Progenitor cell of endocrine pancreas (in vitro differentiated cells): ENCODE measurements around the gene SND1. TPM values are rescaled to one million over a fixed set of nuclear protein-coding genes. Genes with fewer than 3 reads are reported as not detected.

Experiments used
- DNase-seq: peaks from one replicate; pipeline ENCODE4 v3.0.0; 2021; ENCODE audit warnings: low spot score; ENCODE audit not compliant: unreplicated experiment
- H3K27ac Mint-ChIP-seq: 2 replicates; pipeline ENCODE4 v1.8.0; 2021; ENCODE audit warnings: mild to moderate bottlenecking, moderate library complexity, mixed read lengths
- H3K27me3 Mint-ChIP-seq: 2 replicates; pipeline ENCODE4 v1.8.0; 2021; ENCODE audit warnings: mixed read lengths
- H3K36me3 Mint-ChIP-seq: 2 replicates; pipeline ENCODE4 v1.8.0; 2022; ENCODE audit warnings: mixed read lengths; ENCODE audit not compliant: insufficient read depth
- H3K4me1 Mint-ChIP-seq: 2 replicates; pipeline ENCODE4 v1.8.0; 2021; ENCODE audit warnings: low read depth, mixed read lengths
- H3K4me3 Mint-ChIP-seq: 2 replicates; pipeline ENCODE4 v1.8.0; 2021; ENCODE audit warnings: low read depth, mild to moderate bottlenecking, moderate library complexity, mixed read lengths
- H3K9me3 Mint-ChIP-seq: 2 replicates; pipeline ENCODE4 v1.8.0; 2021; ENCODE audit warnings: low read depth, mixed read lengths
- total RNA-seq: library from RNA; stranded (reverse); gene quantifications from 2 replicates; pipeline ENCODE4 v1.2.1, GENCODE V29; 2021
- TF ChIP-seq, protein P1 (sequence below): fragments of 200-600 bp; sonication (generic); IDR thresholded peaks from one replicate; pipeline ENCODE4 v1.5.0; 2021; ENCODE audit warnings: antibody characterized with exemption, mild to moderate bottlenecking; ENCODE audit not compliant: unreplicated experiment

The SND1 gene
- total RNA-seq, 1 donor from 2014 or later = 213 TPM

DNA sequence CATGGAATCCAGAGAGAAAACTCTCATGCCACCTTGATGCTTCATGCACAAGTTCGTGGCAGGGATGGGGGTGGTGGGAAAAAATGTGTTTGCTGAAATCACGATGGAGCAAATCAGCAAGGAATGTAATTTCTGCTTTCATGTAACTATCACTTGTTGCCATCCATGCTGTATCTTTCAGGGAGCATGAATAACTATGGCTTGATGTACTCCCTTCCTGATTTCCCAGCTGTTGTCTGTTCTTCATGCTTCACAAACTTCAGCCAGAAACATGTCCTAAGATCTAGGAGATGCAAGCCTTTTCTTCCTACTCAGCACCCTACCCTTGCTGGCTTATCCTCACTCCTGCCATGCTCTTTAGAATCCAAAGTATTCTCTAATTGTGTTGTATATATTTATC, 315.3 kb downstream of the SND1 start:
- Mint-ChIP-seq H3K4me1 (peaks cover 6% of the 10 kb centered on the region), H3K36me3 (peaks cover 8% of the 10 kb centered on the region), H3K27ac (no peak overlapping the region), H3K9me3 (no peaks in the 10 kb centered on the region), H3K4me3 (no peak overlapping the region), H3K27me3 (no peaks in the 10 kb centered on the region)
- TF ChIP-seq, protein P1, sequence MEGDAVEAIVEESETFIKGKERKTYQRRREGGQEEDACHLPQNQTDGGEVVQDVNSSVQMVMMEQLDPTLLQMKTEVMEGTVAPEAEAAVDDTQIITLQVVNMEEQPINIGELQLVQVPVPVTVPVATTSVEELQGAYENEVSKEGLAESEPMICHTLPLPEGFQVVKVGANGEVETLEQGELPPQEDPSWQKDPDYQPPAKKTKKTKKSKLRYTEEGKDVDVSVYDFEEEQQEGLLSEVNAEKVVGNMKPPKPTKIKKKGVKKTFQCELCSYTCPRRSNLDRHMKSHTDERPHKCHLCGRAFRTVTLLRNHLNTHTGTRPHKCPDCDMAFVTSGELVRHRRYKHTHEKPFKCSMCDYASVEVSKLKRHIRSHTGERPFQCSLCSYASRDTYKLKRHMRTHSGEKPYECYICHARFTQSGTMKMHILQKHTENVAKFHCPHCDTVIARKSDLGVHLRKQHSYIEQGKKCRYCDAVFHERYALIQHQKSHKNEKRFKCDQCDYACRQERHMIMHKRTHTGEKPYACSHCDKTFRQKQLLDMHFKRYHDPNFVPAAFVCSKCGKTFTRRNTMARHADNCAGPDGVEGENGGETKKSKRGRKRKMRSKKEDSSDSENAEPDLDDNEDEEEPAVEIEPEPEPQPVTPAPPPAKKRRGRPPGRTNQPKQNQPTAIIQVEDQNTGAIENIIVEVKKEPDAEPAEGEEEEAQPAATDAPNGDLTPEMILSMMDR = no peak
- DNase-seq = no peak

DNA sequence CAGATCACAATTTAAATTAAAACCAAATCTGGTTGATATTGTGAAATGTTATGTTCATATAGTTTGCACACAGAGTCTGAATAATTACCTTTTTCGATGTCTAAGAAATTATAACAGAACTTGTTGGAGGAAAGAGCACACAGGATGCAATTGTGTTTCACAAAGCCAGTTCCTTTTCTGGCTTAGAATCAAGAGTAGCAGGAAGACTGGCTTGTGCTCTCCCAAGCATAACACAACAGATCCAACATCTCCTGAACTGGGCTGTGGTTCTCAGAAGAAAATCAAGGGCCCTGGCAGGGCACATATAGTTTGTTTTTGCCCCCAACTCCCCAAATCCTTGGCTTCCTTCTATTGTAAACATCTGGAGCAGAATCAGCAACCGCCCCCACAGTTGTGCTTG, 316.6 kb downstream of the SND1 start:
- Mint-ChIP-seq H3K27me3 (no peaks in the 10 kb centered on the region), H3K9me3 (no peaks in the 10 kb centered on the region), H3K36me3 (peaks cover 6% of the 10 kb centered on the region), H3K4me3 (no peak overlapping the region), H3K4me1 (no peaks in the 10 kb centered on the region), H3K27ac (no peak overlapping the region)
- no peak for DNase-seq
- TF ChIP-seq, protein P1 = no peak

DNA sequence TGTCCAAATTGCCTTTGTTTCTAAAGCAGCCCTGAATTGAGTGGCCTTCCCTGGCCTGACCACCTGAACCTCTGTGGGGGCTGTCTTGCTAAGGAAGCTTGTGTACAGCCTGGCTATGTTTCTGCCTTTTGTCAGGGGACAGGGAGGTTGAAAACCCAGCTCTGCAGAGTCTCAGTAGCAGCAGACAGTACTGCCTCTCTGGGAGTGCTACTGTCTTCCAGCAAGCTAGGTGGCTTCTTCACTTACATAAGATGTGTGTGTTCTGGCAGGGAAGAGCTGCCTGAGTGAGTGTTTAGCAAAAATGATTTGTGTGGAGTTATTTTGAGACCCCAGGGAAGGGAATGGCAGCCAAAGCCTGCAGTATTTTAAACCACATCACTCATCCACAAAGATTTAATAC, 321.8 kb downstream of the SND1 start:
- peaks cover 20% of the 10 kb centered on the region for H3K36me3 Mint-ChIP-seq
- TF ChIP-seq, protein P1 = no peak
- peaks cover 2% of the 10 kb centered on the region for H3K4me1 Mint-ChIP-seq
- H3K9me3 Mint-ChIP-seq = peaks cover 14% of the 10 kb centered on the region
- DNase-seq = no peak
- no peak overlapping the region for H3K4me3 Mint-ChIP-seq
- H3K27me3 Mint-ChIP-seq = no peaks in the 10 kb centered on the region
- H3K27ac Mint-ChIP-seq = no peak overlapping the region

DNA sequence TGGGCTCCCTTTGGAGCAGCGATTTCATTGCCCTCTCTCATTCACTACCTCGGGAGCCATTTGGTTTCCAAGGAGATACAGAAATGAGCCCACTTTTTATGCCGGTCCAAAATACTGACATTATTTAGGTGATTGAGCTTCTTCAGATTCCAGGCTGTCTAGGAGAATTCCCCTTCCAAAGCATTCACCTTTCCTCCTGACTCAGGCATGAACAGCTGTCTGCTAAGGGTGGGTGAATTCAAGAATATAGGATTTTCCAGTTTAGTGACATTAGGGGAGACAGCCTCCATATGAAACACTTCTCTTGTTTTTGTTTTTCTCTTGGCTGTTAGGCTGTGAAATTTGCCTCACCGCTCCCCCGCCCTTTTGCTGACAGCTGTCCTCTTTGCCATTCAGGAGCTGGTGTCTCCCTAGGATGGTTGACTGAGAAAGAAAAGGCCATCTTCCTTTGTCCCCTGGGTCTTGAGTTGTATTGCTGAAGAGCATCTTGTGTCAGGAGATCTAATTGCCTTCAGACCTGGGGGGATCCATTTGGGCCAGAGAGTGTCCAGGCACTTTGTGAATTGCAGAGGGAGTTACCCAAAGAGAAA, 322.5 kb downstream of the SND1 start:
- TF ChIP-seq, protein P1 = no peak
- Mint-ChIP-seq H3K9me3 (peaks cover 20% of the 10 kb centered on the region), H3K27ac (peak overlapping the region; percentile 28), H3K4me1 (peaks cover 7% of the 10 kb centered on the region), H3K36me3 (peaks cover 27% of the 10 kb centered on the region), H3K27me3 (no peaks in the 10 kb centered on the region), H3K4me3 (no peak overlapping the region)
- DNase-seq = no peak

DNA sequence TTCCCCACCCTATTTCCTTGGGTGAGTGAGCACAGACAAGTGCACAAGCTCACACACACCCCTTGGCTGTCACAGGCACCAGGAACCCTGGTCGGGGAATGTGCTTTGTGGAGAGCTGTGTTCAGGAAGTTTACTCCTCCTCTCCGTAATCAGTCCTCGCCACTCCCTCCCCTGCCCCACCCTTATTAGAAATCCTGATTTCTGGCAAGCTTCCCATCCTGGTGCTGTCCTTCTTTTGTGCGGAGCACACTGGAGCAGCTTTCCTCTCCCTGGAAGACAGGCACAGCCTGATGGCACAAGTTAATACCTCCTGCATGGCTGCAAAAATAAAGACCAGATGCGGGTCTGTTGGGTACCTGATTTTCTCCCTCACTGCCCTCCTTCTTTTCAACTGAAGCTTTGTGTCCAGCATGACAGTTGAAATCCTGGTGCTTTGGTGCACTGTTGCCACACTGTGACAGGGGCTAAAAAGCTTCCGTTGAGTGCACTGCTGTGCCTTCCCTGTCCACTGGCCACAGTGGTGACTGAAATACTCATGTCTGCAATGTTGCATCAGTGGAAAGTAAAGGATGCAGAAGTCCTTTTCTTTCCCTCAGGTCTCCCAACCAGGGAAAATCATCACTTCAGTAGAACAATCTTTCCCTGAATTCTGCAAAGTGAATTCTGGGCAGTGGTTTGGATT, 324.2 kb downstream of the SND1 start:
- peaks cover 20% of the 10 kb centered on the region for H3K9me3 Mint-ChIP-seq
- H3K27me3 Mint-ChIP-seq = no peaks in the 10 kb centered on the region
- no peak for DNase-seq
- H3K27ac Mint-ChIP-seq = no peak overlapping the region
- H3K4me3 Mint-ChIP-seq = no peak overlapping the region
- TF ChIP-seq, protein P1 = no peak
- H3K36me3 Mint-ChIP-seq = peaks cover 27% of the 10 kb centered on the region
- peaks cover 7% of the 10 kb centered on the region for H3K4me1 Mint-ChIP-seq
